ENCODE measurements around the gene ARSK. TPM values are rescaled to one million over a fixed set of nuclear protein-coding genes. Genes with fewer than 3 reads are reported as not detected.

ARSK gene
- total RNA-seq, 1 donor from 2014 or later, result 5.5 TPM

DNA sequence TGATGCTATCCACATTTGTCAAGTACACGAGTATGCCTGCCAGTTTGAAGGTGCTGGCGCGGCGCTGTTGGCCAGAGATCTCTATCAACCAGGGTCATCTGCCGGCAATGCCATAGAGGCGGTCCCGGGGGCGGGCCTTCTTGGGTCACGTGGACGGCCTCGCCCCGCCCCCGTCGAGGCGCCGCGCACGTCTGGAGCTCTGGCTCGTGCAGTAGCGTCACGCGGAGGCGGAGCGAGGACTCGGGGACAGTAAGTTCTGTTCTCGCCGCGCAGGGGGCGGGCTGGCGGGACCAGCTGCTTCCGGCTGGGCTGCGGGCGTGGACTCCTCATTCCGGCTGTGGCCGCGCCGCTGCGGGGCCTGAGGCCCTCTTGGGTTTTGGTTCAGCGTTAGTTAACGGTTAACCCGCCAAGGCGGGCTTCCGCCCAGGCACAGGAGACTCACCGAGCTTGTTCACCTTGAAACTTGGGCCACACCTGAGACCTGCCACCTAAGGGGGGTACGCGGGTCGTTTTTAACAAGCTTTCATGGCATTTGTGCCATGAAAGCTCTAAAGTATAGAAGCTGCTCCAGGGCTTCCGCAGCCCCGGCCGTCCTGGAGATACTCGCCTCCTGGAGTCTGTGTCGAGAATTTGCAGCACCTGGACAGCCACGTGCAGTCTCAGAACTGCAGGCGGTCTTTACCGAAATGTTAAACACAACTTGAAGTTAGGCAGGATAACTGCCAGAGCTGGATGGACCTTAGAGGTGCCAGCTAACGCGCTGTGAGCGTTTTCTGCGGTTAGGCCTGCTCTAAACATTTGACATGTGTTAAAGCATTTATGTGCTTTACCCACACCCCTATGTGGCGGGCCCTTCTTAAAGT lies 91.9 kb downstream of the ARSK start, which contains the start of gene RFESD:
RFESD (plus strand) TSS at position 209 of the 863 bp plus-strand sequence. CDS start 5,495 bp downstream, outside the sequence.
- TF ChIP-seq, protein P1, sequence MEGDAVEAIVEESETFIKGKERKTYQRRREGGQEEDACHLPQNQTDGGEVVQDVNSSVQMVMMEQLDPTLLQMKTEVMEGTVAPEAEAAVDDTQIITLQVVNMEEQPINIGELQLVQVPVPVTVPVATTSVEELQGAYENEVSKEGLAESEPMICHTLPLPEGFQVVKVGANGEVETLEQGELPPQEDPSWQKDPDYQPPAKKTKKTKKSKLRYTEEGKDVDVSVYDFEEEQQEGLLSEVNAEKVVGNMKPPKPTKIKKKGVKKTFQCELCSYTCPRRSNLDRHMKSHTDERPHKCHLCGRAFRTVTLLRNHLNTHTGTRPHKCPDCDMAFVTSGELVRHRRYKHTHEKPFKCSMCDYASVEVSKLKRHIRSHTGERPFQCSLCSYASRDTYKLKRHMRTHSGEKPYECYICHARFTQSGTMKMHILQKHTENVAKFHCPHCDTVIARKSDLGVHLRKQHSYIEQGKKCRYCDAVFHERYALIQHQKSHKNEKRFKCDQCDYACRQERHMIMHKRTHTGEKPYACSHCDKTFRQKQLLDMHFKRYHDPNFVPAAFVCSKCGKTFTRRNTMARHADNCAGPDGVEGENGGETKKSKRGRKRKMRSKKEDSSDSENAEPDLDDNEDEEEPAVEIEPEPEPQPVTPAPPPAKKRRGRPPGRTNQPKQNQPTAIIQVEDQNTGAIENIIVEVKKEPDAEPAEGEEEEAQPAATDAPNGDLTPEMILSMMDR (IDR thresholded peaks at IDR 0.05; ENCODE audit: unreplicated experiment), result no peak
- Mint-ChIP-seq H3K27me3 (ENCODE audit: unreplicated experiment) (no peaks in the 10 kb centered on the region), H3K4me3 (ENCODE audit: unreplicated experiment) (peak within 1 kb of the TSS; percentile 84), H3K4me1 (ENCODE audit: unreplicated experiment) (peaks cover 7% of the 10 kb centered on the region), H3K27ac (ENCODE audit: unreplicated experiment) (no peak within 1 kb of the TSS), H3K9me3 (ENCODE audit: unreplicated experiment) (no peaks in the 10 kb centered on the region), H3K36me3 (ENCODE audit: low read depth, unreplicated experiment) (no peaks in the 10 kb centered on the region)
- DNase-seq (ENCODE audit: low spot score), result peak; percentile 95

DNA sequence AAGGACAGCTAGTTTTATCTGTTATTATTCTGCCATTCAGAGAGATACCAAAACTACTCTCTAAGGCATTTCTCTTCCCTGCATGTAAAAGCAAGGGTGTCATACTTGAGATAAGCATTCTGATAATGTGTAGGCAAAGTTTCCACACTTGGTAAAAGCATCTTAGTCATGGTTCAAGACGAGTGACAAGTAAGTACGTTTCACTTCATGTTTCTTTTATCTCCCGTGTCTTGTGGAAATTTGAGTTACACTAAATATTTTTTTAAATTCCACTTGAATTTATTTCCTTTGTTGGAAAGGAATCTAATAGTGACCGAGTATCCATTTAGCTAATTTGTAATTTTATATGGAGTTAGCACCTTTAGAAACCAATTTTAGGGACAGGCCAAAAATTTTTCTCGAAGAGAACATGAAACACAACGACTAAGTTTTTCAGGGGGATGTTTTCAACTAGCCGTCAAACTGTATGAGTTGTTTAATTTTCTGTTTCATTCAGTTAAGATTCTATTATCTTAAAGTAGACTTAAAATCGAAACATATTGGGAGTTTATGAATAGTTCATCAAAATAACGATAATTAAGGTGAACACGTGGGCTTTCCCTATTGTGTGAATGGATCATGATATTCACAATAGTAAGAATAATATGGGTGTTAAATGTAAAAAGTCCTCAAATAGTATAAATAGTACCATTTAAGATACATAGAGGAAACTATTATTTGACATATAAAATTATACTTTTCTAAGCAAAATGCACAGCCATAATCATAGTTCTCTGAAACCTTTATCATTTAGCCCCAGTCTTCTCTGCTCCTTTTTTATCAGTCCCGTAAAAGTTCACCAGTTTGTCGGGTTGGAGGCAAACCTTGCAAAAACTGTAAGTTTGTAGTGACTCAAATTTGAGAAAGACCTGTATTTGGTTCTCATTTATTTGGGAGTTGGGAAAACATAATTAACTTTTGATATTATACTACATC lies 93.3 kb downstream of the ARSK start:
- TF ChIP-seq, protein P1 (IDR thresholded peaks at IDR 0.05; ENCODE audit: unreplicated experiment), result no peak
- DNase-seq (ENCODE audit: low spot score), result no peak
- H3K27me3 Mint-ChIP-seq (ENCODE audit: unreplicated experiment), result no peaks in the 10 kb centered on the region
- no peak overlapping the region for H3K4me3 Mint-ChIP-seq (ENCODE audit: unreplicated experiment)
- no peaks in the 10 kb centered on the region for H3K36me3 Mint-ChIP-seq (ENCODE audit: low read depth, unreplicated experiment)
- H3K27ac Mint-ChIP-seq (ENCODE audit: unreplicated experiment), result no peak overlapping the region
- H3K9me3 Mint-ChIP-seq (ENCODE audit: unreplicated experiment), result no peaks in the 10 kb centered on the region
- peaks cover 7% of the 10 kb centered on the region for H3K4me1 Mint-ChIP-seq (ENCODE audit: unreplicated experiment)

DNA sequence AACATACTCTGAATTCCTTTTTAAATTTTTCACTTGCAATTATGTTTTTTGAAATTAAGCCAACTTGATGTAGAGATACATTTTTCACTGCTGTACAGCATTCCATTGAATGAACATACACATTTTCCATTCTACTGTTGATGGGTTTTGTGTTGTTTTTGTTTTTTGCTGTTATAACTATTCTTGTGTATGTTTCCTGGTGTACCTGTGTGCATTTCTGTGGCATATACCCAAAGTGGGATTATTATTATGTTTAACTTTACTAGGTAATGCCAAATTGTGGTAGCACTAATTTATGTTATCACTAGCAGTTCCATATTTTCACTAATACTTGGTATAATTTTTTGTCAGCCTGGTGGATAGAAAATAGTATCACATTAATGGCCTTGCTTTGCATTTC lies 94.4 kb downstream of the ARSK start:
- DNase-seq (ENCODE audit: low spot score), result no peak
- peaks cover 4% of the 10 kb centered on the region for H3K4me1 Mint-ChIP-seq (ENCODE audit: unreplicated experiment)
- H3K27ac Mint-ChIP-seq (ENCODE audit: unreplicated experiment), result no peak overlapping the region
- H3K36me3 Mint-ChIP-seq (ENCODE audit: low read depth, unreplicated experiment), result no peaks in the 10 kb centered on the region
- no peaks in the 10 kb centered on the region for H3K27me3 Mint-ChIP-seq (ENCODE audit: unreplicated experiment)
- TF ChIP-seq, protein P1 (IDR thresholded peaks at IDR 0.05; ENCODE audit: unreplicated experiment), result no peak
- H3K9me3 Mint-ChIP-seq (ENCODE audit: unreplicated experiment), result no peaks in the 10 kb centered on the region
- no peak overlapping the region for H3K4me3 Mint-ChIP-seq (ENCODE audit: unreplicated experiment)

DNA sequence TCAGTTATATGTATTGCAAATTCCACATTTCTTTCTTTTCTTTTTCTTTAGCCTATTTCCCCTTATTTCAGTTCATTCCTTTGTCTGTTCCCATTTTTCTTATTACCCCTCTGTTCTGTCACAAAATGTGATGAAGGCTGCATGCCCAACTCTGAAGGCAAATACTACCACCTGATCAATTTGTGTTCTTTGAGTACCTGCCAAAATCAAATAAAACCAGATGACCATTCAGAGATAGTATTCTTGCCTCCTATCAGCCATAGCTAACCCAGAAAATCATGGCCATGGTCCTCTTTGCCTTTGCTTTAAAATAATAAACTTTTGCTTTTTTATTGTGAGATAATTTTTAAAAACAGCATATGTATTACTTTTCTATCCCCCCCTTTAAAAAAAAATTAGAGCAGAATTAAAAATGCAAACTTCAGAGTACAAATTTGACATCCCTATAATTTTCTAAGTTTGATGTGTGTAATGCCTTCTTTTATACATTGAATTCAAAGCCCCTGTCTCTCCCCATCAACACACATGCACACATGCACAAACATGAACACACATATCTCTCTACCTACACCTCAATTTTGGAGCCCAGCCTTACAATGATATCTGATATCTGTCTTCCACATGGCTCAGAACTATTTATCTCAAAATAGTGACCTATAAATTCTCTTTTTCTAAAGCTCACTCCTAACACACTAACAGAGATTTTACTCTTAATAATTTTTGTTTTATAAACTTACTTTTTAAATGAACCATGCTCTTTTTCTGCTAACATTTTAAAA lies 95.1 kb downstream of the ARSK start:
- H3K27ac Mint-ChIP-seq (ENCODE audit: unreplicated experiment), result no peak overlapping the region
- H3K27me3 Mint-ChIP-seq (ENCODE audit: unreplicated experiment), result no peaks in the 10 kb centered on the region
- H3K4me1 Mint-ChIP-seq (ENCODE audit: unreplicated experiment), result no peaks in the 10 kb centered on the region
- no peak for DNase-seq (ENCODE audit: low spot score)
- H3K4me3 Mint-ChIP-seq (ENCODE audit: unreplicated experiment), result no peak overlapping the region
- TF ChIP-seq, protein P1 (IDR thresholded peaks at IDR 0.05; ENCODE audit: unreplicated experiment), result no peak
- no peaks in the 10 kb centered on the region for H3K9me3 Mint-ChIP-seq (ENCODE audit: unreplicated experiment)
- H3K36me3 Mint-ChIP-seq (ENCODE audit: low read depth, unreplicated experiment), result no peaks in the 10 kb centered on the region

Data from endothelial cell (in vitro differentiated cells).